COLO829 (cell line): ENCODE measurements around the gene SINHCAF.

Experiments
- DNase-seq: peaks from one replicate; pipeline ENCODE4 v3.0.0; 2012; ENCODE audit warnings: low spot score

The SINHCAF gene

GRCh38 chr12:31231611-31232360, 94.2 kb downstream of the SINHCAF start:
- DNase-seq: no peak
